ENCODE data around the gene ALDH6A1.

GRCh38 chr14:74029136-74029535 is 55.1 kb downstream of the ALDH6A1 start:
- TF ChIP-seq CTCF (IDR thresholded peaks at IDR 0.05): no peak
- TF ChIP-seq EP300 (IDR thresholded peaks at IDR 0.05): no peak
- no peak for TF ChIP-seq POLR2A (IDR thresholded peaks at IDR 0.05)
- TF ChIP-seq POLR2AphosphoS5 (IDR thresholded peaks at IDR 0.05): no peak

Measured in suprapubic skin (tissue), 4 donors.